H7 (cell line): ENCODE measurements around the gene EHMT1. TPM values are rescaled to one million over a fixed set of nuclear protein-coding genes. Genes with fewer than 3 reads are reported as not detected.
A peak's percentile ranks its signal among the peaks of the same experiment; 100 is the strongest.

Experiments used
- DNase-seq: peaks from one replicate; pipeline ENCODE4 v3.0.0; 2012
- H3K27me3 ChIP-seq: 2 replicates; pipeline ENCODE4 v1.6.0; 2011; ENCODE audit warnings: mild to moderate bottlenecking, low read length; ENCODE audit not compliant: control insufficient read depth, insufficient read depth
- H3K36me3 ChIP-seq: replicated peaks from 2 replicates; pipeline ENCODE4 v1.5.1; 2011; ENCODE audit warnings: low read length; ENCODE audit not compliant: control insufficient read depth, insufficient read depth
- H3K4me3 ChIP-seq: 2 replicates; pipeline ENCODE4 v1.5.1; 2011; ENCODE audit warnings: low read depth, mild to moderate bottlenecking, control low read depth, low read length, moderate library complexity; ENCODE audit not compliant: insufficient read depth
- total RNA-seq: library from RNA; depleted of rRNA; stranded (reverse); fragments of >200 nt; shearing (Covaris generic); gene quantifications from 2 replicates; pipeline ENCODE4 v1.2.3, GENCODE V29; 2014

Gene EHMT1
- total RNA-seq, 1 experiment from 2014 or later = 89.6 TPM

DNA sequence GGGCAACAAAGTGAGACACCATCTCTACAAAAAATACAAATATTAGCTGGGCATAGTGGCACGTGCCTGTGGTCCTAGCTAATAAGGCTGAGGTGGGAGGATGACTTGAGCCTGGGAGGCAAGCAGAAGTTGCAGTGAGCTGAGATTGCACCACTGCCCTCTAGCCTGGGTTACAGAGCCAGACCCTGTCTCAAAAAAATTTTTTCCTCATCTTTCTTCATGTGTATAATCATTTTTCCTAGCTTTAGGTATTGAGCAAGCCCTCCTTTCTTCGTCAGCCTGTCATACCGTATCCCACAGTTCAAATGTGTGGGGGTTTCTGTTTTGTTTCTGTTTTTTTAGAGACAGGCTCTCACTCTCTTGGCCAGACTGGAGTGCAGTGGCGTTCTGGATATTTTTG is 41.3 kb downstream of the EHMT1 start:
- Histone ChIP-seq H3K4me3 (no peak overlapping the region), H3K36me3 (no peaks in the 10 kb centered on the region; the same call in 1 of the 2 replicates), H3K27me3 (no peaks in the 10 kb centered on the region)
- DNase-seq = no peak

DNA sequence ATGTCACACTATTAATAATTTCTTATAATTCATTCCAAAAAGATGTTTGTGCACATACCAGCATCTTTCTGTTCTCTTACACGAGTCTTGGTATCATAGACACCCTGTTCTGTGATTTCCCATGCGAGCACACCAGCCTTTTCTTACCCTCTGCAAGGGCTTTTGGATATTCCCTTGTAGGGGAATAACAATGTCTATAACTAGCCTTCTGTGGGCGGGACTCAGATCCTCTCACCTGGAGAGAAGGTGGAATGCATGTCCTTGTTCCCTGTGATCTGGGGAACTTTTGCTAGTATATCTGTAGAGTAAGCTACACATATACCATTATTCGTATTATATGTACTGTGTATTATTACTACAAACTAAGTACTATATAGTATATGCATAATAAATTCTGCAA is 44.8 kb downstream of the EHMT1 start:
- Histone ChIP-seq H3K4me3 (no peak overlapping the region), H3K27me3 (no peaks in the 10 kb centered on the region), H3K36me3 (no peaks in the 10 kb centered on the region; the same call in 1 of the 2 replicates)
- DNase-seq = no peak

DNA sequence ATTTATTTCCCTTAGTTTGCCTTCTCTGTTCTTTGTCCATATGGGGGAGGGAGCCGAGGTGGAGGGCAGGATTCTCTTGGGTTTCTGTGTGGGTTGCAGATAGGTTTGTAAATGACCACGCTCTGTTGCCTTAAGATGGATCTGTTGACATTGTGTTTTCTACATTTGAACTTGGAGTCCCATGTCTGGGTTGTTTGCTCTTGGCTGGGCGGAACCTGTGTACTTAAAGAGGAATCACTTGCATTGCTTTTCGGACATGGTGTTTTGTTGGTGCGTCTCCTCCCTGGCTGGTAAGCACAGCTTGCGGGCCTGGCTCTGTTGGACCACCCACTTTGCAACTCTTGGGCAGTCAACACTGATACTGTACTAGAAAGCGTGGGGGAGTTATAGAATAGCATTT is 45.9 kb downstream of the EHMT1 start:
- no peak for DNase-seq
- Histone ChIP-seq H3K4me3 (no peak overlapping the region), H3K36me3 (peaks cover 2% of the 10 kb centered on the region; the same call in 1 of the 2 replicates)

DNA sequence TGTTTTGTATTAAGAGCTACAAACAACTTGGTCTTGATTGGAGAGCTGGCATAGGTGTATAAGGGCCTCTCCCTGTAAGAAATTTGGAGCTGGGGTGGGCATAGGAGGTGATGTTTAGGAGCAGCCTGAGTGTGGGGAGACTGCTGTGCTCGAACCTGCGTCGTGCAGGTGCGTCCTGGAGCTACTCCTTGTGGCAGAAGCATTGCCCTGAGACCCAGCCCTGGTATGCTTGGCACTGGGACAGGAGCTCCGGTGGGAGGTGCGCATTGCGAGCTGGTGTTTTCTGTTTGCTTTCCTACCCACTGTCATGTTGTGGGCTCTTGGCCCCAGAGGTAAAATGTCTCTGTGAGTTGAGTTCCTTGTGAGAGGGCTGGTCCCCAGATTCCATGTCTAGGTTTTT is 46.4 kb downstream of the EHMT1 start:
- H3K36me3 ChIP-seq = peaks cover 2% of the 10 kb centered on the region; the same call in 1 of the 2 replicates
- H3K27me3 ChIP-seq = no peaks in the 10 kb centered on the region
- no peak for DNase-seq
- no peak overlapping the region for H3K4me3 ChIP-seq

More for the DNA sequence above, 45.9 kb downstream of the EHMT1 start:
- no peaks in the 10 kb centered on the region for H3K27me3 ChIP-seq

DNA sequence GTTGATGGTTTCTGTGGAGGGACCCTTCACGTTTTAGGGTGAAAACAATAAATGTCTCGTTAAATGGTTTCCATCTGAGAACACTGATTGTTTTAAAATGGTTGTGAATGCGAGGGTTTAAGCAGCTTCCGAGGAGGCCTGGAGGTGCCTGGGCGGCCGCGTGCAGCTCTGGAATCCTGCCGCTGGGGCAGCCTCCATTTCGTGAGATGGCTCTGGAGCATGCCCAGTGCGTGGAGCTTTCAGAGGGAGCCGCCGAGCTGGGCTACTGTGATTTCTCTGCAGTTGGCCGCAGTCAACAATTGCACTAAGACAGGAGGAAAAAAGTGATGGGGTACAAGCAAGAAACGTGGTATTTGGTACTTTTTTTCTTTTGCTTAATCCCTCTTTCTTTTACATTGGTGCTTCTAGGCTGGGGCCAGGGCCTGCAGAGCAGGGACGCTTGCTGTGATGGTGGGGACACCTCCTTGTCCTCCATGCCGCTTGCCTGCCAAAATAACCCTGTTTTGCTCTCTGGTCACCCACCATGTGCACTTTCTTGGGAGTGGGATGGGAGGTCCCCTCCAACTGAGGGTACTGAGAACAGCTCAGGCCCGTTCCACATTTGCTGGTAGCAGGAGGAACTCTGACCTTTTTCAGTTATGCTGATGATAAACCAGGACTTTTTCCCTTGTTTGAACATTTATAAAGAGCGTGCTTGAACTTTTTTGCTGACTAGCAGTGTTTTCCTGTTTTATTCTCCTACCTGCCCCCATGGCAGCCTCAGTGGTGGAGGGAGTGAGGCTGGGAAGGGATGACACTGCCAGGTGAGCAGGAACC is 47.1 kb downstream of the EHMT1 start:
- DNase-seq = peak; percentile 78
- no peaks in the 10 kb centered on the region for H3K27me3 ChIP-seq
- H3K4me3 ChIP-seq = no peak overlapping the region
- peaks cover 2% of the 10 kb centered on the region; the same call in 1 of the 2 replicates for H3K36me3 ChIP-seq

DNA sequence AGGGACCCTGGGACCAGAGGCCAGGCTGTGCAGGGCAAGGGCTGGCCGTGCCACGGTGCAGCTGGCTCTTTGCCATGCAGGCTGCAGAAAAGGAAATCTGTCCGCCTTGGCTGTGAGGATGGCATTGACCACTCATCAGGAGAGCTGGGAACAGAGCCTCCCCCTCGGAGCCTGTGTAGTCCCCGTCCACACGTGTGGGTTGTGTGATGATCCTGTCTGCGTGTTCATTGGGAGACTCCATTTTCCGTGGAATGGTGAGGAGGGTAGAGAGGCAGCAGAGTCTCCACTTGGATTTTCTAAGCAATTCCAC is 47.7 kb downstream of the EHMT1 start:
- no peak overlapping the region for H3K4me3 ChIP-seq
- H3K36me3 ChIP-seq = peaks cover 2% of the 10 kb centered on the region; the same call in 1 of the 2 replicates
- H3K27me3 ChIP-seq = no peaks in the 10 kb centered on the region
- DNase-seq = no peak

DNA sequence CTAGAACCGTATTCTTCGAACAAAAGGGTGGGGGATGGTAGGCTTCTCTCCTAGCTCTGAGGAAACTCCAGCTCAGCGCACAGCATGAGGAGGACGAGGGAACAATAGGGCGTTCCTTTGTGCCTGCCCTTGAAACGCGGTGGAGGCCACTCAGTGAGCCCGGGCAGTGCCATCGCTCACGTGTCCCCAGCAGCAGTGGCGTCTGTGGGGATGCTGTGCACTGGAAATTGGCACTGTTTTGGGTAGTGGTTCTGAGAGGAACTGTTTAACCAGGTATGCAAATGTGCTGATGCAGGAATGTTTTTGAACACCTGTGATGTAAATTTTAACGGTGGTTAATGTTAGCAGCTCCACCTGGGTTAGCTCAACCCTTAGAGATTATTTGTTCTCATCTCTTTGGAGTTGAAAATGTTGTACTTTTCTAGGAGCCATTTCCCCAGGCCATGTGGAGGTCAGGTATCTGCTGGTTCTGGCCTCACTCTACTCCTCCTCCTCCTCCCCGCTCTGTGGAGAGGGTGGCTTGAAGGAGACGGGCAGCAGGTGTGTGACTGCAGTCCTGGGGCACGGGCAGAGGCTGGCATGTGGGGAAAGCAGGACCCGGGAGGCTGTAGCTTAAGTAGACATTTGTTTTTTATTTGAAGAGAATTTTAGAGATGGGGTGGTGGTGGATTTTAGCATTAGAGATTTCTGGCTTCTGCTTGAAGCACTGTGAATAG is 48.3 kb downstream of the EHMT1 start:
- H3K36me3 ChIP-seq = peaks cover 2% of the 10 kb centered on the region; the same call in 1 of the 2 replicates
- H3K27me3 ChIP-seq = no peaks in the 10 kb centered on the region
- H3K4me3 ChIP-seq = no peak overlapping the region
- peak; percentile 86 for DNase-seq

DNA sequence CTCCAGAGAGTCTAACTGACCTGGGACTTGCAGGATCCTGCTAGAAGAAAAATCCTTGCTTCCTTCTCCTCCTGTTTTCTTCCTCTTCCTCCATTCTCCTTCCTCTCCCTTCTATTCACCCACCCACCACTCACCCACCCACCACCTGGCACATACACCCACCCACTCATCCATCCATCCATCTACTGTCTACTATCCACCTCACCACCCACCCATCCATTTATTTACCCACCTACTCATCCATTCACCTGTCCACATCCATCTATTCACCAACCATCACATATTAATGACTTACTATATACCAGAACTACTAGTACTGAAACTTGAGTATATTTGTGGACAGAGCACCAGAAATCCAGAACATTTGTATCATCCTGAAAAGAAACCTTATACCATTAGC is 49.4 kb downstream of the EHMT1 start:
- peaks cover 2% of the 10 kb centered on the region; the same call in 1 of the 2 replicates for H3K36me3 ChIP-seq
- DNase-seq = no peak
- no peak overlapping the region for H3K4me3 ChIP-seq
- no peaks in the 10 kb centered on the region for H3K27me3 ChIP-seq

DNA sequence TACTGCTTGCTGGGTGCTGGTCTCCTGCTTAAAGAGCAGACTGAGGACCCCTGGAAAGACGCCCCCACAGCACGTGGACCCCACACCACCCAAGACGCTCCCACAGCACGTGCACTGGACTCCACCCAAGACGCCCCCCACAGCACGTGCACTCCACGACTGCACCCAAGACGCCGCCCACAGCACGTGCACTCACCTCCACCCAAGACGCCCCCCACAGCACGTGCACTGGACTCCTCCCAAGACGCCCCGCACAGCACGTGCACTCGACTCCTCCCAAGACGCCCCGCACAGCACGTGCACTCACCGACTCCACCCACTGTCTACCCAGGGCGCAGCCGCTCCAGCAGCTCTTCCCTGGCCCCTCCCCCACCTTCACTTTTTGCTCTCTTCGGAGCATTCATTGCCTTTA is 50.5 kb downstream of the EHMT1 start:
- DNase-seq = peak; percentile 71
- no peak overlapping the region for H3K4me3 ChIP-seq
- peaks cover 2% of the 10 kb centered on the region; the same call in 1 of the 2 replicates for H3K36me3 ChIP-seq
- H3K27me3 ChIP-seq = no peaks in the 10 kb centered on the region

DNA sequence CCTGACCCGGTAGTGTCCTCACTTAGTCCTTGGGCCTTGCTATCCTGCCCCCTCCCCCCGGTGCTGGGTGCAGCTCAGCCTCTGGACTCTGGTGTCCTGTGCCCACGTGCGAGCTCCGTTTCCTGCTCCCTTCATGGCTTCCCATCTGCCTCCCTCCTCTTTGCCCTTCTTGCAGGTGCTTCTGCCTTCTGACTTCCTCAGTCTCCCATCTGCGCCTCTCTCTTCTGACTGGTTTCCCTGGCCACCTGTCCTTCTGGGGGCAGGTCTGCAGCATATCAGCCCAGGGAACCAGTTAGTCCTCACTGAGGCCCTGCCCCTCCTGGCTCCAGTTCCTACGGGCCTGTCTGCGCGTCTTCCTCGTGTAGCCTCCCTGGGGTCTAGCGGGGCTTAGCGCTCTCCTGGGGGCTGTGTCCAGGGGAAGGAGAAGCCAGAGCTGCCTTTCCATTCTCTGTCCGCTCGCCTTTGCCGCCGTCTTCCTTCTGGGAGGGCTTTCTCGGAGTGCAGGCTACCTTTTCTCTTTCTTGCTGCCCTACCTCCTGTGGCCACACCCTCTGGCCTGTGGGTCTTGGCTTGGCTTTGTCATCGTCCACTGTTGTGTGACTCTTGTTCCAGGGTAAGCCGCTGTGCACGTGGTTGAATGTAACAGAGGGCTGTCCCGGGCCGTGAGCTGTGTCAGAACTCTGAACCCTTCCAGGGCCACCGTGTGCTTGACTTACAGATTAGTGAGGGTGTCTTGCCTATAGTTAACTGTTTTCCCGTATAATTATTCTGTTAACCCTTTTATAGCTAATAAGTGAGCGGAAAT is 51.8 kb downstream of the EHMT1 start:
- H3K36me3 ChIP-seq = peaks cover 2% of the 10 kb centered on the region; the same call in 1 of the 2 replicates
- no peaks in the 10 kb centered on the region for H3K27me3 ChIP-seq
- peak; percentile 65 for DNase-seq
- no peak overlapping the region for H3K4me3 ChIP-seq

DNA sequence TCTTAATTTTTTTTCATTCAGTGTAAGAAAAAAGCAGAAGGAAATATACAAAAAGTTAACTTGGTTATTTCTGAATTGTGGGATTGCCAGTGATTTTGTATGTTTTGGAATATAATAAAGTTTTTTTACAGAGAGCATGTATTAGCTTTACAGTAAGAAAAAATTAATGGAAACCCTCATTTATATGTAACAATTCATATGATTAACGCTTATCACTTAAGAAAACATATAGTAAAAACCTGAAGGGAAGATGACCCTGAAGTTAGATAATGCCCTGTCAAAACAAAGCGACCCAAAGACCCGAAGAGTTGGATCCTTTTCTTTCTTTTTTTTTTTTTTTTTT is 52.4 kb downstream of the EHMT1 start:
- H3K4me3 ChIP-seq = no peak overlapping the region
- H3K36me3 ChIP-seq = peaks cover 2% of the 10 kb centered on the region; the same call in 1 of the 2 replicates
- no peaks in the 10 kb centered on the region for H3K27me3 ChIP-seq
- DNase-seq = no peak

DNA sequence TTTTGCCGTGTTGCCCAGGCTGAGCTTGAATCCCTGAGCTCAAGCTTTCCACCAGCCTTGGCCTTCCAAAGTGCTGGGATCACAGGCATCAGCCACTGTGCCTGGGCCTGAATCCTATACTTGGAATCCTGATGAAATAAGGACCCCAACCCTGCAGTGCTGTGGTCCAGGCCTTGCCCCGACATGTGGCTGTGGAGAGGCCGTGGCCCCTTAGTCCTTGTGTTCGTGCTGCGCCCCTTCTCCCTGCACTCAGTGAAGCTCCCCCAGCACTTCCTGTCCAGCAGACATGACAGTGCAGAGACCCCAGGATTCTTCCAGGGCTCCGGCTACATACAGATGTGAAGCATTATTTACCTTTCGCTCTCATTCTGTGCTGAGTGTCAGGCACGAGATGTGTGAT is 52.9 kb downstream of the EHMT1 start:
- DNase-seq = no peak
- H3K36me3 ChIP-seq = peaks cover 2% of the 10 kb centered on the region; the same call in 1 of the 2 replicates
- no peaks in the 10 kb centered on the region for H3K27me3 ChIP-seq
- H3K4me3 ChIP-seq = no peak overlapping the region

DNA sequence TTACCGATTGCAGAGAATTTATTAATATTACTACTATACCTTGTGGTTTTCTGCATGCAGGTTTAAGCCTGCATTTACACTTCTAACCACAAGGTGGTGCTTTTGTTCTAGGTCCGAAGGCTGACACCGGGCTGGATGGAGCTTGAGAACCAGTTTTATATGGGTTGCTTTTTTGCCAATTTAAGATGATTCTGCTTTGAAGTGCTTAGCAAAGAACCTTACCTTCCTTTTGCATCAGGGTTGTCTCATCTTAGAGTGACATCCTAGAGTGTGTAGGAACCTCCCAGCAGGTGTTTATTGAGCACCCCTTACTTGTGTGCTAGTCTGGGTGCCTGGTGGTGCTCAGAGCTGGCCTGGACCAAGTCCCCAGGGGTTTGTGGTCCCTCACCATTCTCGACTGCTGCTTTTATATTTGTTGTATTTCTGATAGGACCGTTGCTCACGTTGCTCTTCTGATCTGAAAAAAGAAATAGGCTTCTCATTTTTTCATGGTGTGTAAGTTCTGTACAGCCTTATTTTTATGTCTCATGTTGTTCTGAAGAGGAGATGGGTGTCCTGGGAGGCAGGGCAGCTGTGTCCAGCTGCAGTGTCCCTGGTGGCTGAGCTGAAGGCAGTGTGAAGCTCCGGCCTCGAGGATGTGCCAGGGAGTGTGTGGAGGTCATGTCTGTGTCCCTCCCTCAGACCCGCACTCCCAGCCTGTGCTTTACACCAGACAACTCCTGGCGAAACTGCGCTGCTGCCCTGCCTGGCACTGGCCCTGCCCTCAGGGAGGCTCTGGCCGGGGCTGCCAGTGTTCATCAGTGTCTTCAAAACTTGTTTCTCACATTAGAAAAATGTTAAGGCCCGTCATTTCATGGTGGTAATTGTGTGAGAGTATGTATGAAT is 54.3 kb downstream of the EHMT1 start:
- peaks cover 2% of the 10 kb centered on the region; the same call in 1 of the 2 replicates for H3K36me3 ChIP-seq
- no peak overlapping the region for H3K4me3 ChIP-seq
- H3K27me3 ChIP-seq = no peaks in the 10 kb centered on the region
- peak; percentile 85 for DNase-seq

DNA sequence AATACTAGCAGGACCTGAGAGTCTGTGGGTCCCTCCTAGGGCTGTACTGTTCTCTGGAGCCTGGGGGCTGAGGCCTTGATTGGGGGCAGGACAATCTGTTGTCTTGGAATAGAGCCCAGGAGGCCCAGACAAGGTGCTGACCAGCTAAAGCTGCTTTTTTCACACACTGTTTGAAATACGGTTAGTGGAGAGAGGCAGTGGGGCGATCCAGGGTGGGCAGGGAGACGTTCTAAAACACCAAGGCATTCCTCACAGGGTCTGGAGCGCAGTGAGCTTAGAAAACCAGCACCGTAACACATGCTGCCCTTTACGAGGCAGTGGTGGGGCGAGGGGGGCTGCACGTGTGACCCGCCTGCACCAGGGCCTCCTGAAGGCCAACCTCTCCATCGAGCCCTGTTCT is 55.1 kb downstream of the EHMT1 start:
- Histone ChIP-seq H3K36me3 (peaks cover 2% of the 10 kb centered on the region; the same call in 1 of the 2 replicates), H3K27me3 (no peaks in the 10 kb centered on the region), H3K4me3 (no peak overlapping the region)
- DNase-seq = no peak
